Endothelial cell of umbilical vein (primary cell): ENCODE measurements around the gene SLC44A1. TPM values are rescaled to one million over a fixed set of nuclear protein-coding genes. Genes with fewer than 3 reads are reported as not detected.

Experiments used
- polyA plus RNA-seq, 4 experiments: library from polyadenylated mRNA; depleted of rRNA in 3 of 4; stranded (reverse) in 3 of 4; unstranded in 1 of 4; fragments of >200 nt; gene quantifications; 2 replicates each; pipeline versions ENCODE4 v1.2.1 to v1.2.3, GENCODE V29; 2011 to 2012; ENCODE audit warnings: missing spikeins in 1 of 4
- total RNA-seq: library from RNA; stranded (reverse); gene quantifications from 2 replicates; pipeline ENCODE4 v1.2.3, GENCODE V29; 2021

Gene SLC44A1
- total and polyA plus RNA-seq, 2 donors (not counting 3 experiments of a cell fraction or from before 2014, with no cell fraction given) = 16.1 to 37.7 TPM

Other genes starting within 250 kb of the SLC44A1 start
- 7.5 and 8.5 TPM in 2 replicates for gene FSD1L, start 203.4 kb downstream of the SLC44A1 start, total RNA-seq
- 0.53 and 0.69 TPM in 2 replicates for gene FSD1L, start 203.4 kb downstream of the SLC44A1 start, polyA plus RNA-seq